ENCODE results near the gene DDX20.

The DDX20 gene, protein sequence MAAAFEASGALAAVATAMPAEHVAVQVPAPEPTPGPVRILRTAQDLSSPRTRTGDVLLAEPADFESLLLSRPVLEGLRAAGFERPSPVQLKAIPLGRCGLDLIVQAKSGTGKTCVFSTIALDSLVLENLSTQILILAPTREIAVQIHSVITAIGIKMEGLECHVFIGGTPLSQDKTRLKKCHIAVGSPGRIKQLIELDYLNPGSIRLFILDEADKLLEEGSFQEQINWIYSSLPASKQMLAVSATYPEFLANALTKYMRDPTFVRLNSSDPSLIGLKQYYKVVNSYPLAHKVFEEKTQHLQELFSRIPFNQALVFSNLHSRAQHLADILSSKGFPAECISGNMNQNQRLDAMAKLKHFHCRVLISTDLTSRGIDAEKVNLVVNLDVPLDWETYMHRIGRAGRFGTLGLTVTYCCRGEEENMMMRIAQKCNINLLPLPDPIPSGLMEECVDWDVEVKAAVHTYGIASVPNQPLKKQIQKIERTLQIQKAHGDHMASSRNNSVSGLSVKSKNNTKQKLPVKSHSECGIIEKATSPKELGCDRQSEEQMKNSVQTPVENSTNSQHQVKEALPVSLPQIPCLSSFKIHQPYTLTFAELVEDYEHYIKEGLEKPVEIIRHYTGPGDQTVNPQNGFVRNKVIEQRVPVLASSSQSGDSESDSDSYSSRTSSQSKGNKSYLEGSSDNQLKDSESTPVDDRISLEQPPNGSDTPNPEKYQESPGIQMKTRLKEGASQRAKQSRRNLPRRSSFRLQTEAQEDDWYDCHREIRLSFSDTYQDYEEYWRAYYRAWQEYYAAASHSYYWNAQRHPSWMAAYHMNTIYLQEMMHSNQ

DNA sequence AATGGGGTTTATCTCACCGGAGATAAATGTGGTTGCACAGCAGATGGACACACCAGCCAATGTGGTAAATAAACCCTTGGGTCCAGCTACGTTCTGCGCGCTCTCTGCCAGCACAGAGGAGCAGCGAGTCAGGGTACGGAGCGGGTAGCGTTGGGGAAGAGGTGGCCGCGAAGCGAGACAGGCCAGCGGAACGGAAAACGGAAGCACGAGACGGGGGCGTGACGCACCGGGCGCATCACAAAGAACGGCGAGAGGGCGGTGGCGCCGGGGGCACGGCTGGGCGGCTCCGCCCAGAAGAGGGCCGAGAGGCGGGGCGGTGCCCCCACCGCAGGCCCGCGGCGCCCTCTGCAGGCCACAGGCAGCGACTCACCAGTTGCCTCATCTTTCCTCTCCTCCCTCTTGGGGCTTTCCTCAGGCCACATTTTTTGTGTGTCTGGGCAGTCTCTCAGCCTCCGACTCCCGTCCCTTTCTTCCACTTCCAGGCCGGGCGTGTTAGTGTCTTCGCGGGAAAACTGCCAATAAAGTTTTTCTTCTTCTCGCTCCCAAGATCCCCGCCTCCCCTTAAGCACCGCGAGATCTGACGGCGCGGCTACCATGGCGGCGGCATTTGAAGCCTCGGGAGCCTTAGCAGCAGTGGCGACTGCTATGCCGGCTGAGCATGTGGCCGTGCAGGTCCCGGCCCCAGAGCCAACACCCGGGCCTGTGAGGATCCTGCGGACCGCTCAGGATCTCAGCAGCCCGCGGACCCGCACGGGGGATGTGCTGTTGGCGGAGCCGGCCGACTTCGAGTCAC lies at the start of gene DDX20:
Gene DDX20 (plus strand): TSS at position 571 of the 793 bp plus-strand sequence. CDS start 24 bp downstream, at position 595.
- DNase-seq = peak; percentile 98

DNA sequence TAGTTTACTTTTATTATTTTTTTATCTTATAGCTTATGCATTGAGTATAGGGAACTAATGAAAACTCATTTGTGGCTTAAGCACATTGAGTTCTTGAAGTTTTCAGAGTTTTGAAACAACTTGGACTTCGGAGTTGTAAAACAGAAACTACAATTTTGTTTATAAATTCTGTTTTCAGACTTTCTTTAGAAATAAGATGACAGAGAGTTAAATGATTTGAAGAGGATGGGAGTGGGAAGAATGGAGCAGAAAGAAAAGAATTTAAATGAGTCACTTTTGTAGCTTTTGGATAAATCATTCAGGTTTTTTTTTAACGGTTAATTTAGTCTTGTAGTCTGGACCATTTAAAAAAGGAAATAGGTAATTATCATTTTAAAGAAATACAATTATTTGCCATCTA lies 48.8 kb upstream of the DDX20 start:
- no peak for DNase-seq

DNA sequence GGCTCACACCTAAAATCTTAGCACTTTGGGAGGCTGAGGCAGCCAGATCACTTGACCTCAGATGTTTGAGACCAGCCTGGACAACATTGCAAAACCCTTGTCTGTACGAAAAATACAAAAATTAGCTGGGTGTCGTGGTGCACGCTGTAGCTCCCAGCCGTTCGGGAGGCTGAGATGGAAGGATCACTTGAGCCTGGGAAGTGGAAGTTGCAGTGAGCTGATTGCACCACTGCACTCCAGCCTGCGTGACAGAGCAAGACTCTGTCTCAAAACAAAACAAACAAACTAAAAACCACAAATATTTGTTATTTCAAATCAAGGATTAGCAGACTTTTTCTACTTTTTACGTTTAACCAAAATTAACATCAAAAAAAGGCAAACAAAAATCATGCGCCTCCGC lies 47.8 kb upstream of the DDX20 start:
- no peak for DNase-seq

DNA sequence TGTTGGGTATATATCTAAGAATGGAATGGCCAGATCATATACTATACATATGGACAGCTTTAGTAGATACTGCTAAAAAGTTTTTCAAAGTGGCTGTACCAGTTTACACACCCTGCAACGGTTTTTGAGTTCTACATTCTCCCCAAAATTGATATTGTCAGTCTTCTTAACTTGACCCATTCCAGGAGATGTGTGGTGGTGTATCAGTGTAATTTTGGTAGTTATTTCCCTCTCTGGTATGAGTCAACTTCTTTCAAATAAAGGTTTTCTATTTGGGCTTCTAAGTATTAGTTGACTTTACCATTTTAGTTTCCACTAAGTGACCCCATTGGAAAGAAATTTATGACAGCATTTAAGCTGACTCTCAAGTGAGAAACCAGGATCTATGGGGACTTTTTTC lies 45.7 kb upstream of the DDX20 start:
- no peak for DNase-seq

DNA sequence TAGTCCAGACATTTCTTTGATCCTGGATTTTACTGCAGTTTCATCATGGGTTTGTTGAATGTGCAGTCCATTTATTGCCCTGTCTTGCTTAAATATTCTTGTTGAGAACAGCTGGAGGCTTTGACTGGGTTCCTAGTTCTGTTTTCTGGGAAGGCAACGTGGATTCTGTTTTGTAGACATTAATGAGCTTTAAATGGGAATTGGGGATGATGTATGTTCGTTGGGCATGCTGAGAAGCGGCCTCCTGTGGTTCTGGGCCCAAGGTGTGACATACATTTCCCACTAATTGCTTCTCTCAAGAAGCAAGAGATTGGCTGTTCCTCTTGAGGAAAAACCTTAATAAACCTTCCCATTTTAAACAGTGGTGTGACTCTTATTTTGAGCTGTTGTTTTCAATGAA lies 39.4 kb upstream of the DDX20 start:
- DNase-seq = no peak

DNA sequence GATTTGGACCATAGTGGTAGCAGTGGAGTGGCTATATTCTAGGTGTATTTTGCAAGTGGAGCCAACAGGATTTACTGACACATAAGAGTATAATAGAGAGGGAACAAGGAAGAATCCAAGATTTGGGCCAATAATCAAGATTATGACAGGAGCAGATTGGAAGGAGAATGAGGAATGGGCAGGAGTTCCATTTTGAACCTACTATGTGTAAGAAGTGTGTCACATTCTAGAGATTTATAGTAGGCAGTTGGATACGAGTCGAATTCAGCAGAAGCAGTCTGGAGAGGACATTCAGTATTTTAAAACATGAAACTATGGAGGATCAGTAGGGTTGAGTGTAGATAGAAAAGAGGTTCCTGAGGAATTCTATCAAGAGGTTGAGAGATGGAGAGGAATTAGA lies 38.3 kb upstream of the DDX20 start:
- no peak for DNase-seq

DNA sequence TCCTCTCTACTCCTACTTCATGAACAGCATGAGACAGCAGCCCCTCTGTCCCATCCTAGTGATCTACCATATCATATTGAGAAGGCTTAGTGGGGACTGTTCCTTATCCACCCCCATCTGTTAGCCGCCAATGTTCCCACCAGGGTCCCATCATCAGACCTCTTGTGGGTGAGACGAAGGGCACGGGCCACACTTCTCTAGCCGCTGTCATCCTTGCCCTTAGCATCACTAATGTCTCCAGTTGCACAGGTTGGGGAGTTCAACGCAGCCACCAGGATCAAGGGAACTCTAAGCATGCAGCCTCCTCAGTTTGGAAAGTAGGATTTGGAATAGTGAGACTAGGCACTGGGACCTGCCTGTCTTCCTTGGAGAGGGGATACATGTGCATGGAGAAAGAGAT lies 36.6 kb upstream of the DDX20 start:
- DNase-seq = peak; percentile 48

DNA sequence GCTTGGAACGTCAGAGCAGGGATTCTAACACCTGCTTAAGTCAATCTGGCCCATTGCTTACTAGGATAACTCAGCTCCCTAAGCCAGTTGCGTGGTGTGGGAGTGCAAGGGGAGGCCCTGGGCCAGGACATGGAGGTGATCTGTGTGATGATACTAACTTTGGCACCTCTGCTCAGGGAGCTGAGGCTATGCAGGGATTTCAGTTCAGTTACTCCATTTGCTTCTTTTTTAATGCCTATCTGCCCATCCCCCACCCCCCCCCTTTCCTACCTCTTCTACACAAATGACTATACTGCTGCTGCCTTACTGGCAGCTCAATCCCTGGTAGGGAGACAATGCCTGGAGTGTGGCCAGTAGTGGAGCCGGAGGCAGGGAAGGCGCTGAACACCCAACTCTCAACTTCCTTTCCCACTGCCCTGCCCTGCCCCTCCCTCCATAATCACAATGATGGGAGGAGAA lies 36.0 kb upstream of the DDX20 start:
- no peak for DNase-seq

DNA sequence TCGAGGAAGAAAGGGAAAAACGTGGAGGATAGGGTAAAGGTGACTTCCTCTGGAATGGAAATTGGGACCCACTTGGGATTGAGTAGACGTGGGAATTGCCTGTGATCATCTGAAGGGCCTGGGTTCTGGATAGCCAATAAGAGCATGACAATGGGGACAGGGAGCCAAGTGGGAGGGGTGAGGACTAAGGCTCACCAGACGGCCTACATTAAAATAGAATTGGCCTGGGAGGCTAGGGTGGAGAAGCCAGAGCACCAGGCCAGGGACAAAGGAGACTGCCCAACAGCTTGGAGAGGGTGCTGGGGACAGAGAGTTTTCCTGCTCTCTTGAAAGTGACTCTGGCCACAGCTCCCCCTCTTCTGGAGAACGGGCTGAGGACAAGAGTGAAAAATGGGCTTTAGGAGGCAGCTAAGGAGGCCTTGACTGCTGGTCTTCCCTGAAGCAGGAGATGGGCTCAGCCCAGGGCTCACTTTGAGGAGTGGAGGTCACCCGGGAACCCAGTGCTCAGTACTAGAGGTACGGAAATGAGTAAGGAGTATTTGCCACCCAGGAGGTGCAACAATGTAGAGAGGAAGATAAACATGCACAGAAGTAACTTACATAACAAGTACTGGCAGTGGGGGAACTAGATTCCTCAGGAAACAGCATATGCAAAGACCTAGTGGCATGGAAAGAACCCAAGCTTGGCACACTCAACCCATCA lies 35.3 kb upstream of the DDX20 start:
- DNase-seq = no peak

DNA sequence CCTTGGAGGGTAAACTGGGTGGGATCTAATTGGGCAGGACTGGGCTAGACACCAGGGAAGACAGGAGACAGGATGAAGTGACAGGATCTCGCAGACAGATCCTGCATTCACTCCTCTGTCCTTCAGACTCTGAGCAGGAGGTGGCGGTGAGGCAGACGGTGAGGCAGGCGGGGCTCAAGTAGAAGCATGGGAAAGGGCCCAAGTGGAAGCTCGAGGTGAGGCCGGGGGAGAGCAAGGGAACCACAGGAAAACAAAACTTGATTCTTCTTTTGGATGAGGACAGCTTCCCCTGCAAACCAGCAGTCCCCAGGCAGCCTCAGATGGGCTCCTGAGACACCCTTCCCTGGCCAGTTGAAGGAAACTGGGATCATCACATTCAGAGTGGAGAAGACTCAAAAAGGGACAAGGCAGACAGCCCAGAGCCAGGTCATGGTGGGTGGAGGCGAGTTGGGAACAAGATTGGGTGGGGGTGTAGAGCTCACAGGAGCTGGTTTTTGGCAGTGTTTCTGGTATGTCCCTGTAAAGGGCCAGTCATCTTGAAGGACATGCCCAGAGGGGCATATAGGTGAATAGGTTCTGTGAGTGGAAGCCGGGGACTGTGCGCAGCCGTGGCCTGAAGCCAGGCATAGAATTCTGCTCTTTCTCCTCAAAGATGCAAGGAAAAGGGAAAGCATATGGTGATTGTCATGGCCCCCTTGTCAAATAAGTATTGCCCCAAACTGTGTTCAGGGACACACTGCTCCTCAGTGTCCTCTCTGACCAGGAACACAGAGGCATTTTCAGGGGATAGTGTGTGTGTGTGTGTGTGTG lies 34.5 kb upstream of the DDX20 start:
- no peak for DNase-seq

DNA sequence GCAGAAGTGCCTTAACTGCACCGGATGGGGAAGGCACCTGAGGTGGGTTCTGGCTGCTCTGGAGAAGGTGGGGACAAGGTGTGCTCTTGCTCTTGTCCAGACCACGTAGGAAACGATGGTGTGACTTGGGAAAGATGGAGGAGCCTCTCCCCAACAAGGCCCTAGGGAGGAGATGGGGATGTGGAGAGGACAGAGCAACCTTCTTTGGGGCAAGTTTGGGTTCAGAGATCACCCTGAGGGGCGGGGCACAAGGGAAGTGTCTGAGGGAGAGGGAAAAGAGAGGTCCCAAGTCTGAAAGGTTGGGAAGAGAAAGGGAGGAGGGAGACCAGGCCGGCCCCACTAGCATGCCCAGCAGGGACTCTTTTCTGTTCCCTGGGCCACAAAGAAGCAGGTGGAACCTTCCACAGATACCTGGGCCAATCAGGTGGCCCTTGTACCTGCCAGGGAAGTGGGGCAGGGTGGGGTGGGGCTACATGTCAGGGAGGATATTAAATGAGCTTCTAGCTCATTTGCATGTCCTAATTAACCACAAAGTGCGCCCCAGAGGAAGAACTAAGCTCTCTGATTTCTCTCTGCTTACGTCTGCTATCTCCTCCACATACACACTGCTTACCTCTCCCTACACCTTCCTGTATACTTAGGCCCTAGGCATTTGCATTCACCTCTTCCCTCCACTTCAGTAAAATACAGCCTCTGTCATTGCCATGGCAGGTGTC lies 32.5 kb upstream of the DDX20 start:
- no peak for DNase-seq

DNA sequence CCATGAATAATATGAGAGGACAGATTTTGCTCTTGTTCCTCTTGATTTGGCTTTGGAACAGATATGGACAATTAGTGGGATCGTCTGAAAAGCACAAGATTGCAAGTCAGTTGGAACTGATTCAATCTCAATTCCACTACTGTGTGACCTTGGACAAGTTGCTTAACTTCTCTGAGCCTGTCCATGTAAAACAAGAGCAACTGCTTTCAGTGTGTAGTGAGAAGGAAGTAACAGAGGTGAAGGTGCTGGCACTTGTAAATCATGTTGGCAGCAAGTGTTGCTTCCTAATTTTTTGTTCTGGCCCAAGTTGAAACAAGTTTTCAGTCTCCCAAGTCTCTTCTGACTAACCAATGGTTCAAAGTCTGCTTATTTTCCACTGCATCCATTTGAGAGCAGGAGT lies 31.8 kb upstream of the DDX20 start:
- DNase-seq = no peak

DNA sequence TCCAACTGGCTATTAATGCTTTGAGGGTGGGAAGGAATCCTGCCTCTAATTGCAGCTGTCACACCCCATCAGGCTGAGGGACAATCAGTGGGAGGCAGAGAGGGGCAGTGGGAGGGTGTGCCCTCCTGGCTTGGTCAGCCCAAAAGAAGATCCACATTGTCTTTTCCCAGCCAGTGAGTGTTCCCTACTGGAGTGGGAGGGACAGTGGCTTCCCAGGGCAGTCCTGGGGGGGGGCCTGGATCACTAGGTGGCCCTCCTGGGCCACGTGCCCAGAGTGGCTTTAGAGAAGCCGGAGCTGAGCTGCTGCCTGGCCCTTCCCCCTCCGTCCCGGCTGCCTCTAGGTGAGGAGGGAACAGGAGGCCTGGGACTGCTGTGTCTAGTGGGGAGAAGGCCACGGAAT lies 30.5 kb upstream of the DDX20 start:
- no peak for DNase-seq

DNA sequence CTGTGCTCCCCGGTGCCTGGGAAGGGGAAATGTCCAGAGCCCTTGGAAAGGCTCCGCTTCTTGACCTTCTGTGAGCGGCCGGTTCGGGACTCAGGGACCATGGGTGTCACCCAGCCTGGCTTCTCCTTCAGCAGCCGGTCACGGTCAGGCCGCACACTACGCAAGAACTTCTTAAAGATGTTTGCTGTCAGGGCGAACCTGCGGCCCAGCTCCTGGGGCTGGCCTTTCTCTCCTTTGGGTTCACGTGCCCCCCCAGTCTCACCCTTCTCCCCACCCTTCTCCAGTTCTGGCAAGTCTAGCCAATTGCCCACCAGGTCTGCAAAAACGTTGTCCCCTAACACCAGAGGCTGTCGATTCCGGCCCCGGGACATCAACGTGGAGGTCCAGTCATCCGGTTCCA lies 28.6 kb upstream of the DDX20 start:
- no peak for DNase-seq

DNA sequence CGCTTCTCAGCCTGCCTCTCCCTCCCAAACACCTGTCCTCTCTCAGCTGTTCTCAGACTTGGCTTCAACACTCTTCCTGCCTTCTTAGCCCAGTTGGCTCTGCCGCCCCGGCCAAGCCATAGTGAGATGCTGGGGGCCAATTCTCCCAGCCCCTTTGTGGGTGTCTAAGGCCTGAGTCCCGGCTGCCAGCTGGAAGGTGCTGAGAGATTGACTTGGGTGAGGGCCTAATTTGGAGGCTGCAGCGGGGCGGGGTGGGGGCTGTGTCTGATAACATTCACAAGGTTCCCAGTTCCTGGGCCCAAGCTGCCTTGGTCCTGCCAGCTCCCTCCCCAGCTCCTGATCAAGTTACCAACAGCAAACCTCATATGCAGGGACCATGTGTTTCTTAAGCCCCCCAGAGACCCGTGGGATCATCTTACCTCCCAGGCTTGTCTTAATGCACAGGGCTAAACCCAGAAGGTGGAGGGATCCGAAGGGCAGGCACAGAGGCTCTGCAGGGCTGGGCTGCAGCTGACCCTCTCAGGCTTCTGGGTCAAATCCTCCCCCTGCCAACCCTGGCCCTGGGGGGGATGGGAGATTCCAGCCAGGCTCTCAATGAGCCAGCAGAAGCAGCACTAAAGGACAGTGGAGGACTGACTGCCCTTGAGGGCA lies 26.3 kb upstream of the DDX20 start:
- peak; percentile 46 for DNase-seq

DNA sequence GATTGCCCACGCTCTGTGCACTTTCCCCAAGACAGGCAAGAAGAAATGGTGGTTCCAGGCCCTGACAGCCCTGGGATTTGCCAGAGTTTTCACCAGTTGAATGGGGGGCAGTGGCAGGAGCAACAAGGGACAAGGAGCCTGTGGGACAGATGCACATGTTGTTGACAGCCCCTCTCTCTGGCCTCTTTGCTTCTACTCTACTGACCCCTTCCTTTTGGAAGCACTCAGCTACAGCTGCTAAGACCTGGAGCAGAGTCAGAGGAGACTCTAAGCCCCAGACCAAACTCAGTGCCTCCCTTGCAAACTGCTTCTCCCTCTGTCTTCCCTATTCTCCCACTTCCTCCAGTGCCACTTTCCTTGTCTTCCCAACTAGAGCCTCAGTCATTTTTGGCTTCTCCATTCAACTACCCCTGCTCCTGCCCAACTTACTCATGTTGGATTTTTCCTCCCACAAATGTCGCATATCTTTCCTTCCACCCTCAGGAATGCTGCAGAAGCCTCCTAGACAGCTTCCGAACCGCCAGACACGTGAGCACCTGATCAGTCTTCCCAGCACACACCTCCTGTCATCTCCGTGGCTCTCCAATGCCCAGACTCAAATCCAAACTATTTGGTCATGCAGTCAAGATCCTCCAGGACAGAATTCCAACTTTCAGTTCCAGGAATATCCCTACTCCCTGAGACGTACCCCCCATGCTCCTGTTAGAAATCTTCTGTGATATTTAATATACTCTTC lies 25.6 kb upstream of the DDX20 start:
- peak; percentile 4 for DNase-seq

DNA sequence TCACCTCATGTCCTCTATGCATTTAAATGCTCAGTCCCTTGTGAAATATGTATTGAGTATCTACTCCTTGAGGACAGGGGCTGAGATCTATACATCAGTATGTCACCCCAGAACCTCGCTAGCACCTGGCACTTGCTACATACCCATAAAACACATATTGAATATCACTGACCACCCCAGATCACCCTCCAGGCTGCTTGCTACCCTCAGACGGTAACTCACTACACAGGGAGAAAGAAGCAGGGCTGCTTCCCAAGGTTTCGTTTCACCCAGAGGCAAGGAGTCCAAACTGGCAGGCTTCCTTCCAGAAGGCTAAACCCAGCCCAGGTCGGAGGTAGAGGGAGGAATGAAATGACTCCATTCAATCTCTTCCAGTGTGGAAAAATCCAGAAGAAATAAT lies 25.0 kb upstream of the DDX20 start:
- DNase-seq = peak; percentile 16

DNA sequence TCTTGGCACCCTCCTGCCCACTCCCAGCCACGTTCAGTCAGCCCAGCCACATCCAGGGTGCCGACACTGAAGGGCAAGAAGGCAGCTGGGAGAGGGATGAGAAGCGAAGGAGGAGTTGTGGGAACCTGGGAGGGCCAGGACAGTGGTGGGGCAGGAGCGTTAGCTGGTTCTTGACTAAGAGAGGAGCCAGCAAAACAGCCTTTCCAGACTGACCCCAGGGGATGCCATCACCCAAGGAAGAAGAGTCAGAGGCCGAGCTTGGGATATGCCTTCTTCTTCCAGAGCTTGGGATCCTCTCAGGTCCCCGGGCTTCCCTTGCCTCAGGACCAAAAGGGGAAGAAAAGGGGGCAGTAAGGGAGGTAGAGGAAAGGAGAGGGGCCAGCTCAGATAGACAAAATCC lies 23.7 kb upstream of the DDX20 start:
- peak; percentile 39 for DNase-seq

DNA sequence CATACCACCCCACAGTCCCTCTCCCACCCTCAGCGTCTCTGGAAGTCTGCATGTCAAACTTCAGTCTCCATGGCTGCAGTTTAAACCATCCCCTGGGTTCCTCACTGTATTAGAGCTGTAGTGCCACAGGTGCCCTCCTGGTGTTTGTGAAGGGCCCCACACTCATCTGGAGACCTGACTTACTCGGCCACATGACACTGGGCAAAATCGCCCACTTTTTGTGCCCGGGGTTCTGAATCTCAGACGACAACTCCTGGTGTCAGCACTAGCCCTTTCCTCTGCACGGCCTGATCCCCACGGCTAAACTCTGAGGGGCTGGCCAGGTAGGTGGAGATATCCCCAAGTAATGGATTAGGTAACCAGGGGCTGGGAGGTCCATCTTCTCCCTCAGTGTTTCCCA lies 23.0 kb upstream of the DDX20 start:
- DNase-seq = peak; percentile 42

Measured in activated effector memory CD4-positive, alpha-beta T cell treated with anti-CD3 and anti-CD28 coated beads, Interleukin-2, amount 50 U/mL, for 16 hours (primary cell).